ENCODE results near the gene AGXT. TPM values are rescaled to one million over a fixed set of nuclear protein-coding genes. Genes with fewer than 3 reads are reported as not detected.

Gene AGXT
- total RNA-seq, 1 experiment from 2014 or later, result 0.34 TPM

- no peak for TF ChIP-seq SP1 (IDR thresholded peaks at IDR 0.05; ENCODE audit: low read depth)
These were observed 1.6 kb downstream of the AGXT start (continued) for GRCh38 chr2:240869956-240870875.

- ChIA-PET RAD21 (ENCODE audit: low non-redundant PET in 1 of 2, low total read pairs in 2 of 2, uncharacterized antibody in 2 of 2, unreplicated experiment in 2 of 2) (no interaction called here), CTCF (no interaction called here), POLR2A (no interaction called here)
- Histone ChIP-seq H3K4me3 (replicated peaks in 1 of 2; ENCODE audit: low read depth in 1 of 2, low read length in 2 of 2) (no peak overlapping the region), H3K36me3 (ENCODE audit: control insufficient read depth in 1 of 2, insufficient read depth in 2 of 2, low read length in 2 of 2) (no peaks in the 10 kb centered on the region), H4K20me1 (ENCODE audit: insufficient read depth) (no peaks in the 10 kb centered on the region), H3K9me3 (ENCODE audit: control insufficient read depth in 1 of 2, insufficient read depth in 1 of 2, low read depth in 1 of 2, low read length in 2 of 2) (no peaks in the 10 kb centered on the region), H3K9me2 (ENCODE audit: insufficient read depth) (no peaks in the 10 kb centered on the region), H3K9ac (ENCODE audit: low read length) (no peak overlapping the region), H3K79me2 (ENCODE audit: insufficient read depth, low read length) (no peaks in the 10 kb centered on the region), H2AFZ (ENCODE audit: low read depth, low read length, poor library complexity, severe bottlenecking) (no peak overlapping the region), H3K27me3 (ENCODE audit: insufficient read depth, low read length) (no peaks in the 10 kb centered on the region), H3K27ac (ENCODE audit: low read depth, low read length) (no peak overlapping the region), H3K4me2 (ENCODE audit: low read length) (no peak overlapping the region), H3K4me1 (ENCODE audit: control insufficient read depth in 1 of 2, insufficient read depth in 2 of 2, low read length in 2 of 2) (no peaks in the 10 kb centered on the region)
- ATAC-seq, result no peak
- DNase-seq (ENCODE audit: low read depth, low spot score), result no peak
- BruUV-seq (replicated peaks), result no TSS peak
- intact Hi-C loops (cut with micrococcal nuclease), result no loop called here
- TF ChIP-seq ZFX (IDR thresholded peaks at IDR 0.05), result no peak
- no peak for TF ChIP-seq POLR2AphosphoS5 (IDR thresholded peaks at IDR 0.05; ENCODE audit: low read depth, low read length)
- TF ChIP-seq JUND (IDR thresholded peaks at IDR 0.05), result no peak
- TF ChIP-seq CBX3 (IDR thresholded peaks at IDR 0.05; ENCODE audit: low read depth), result no peak
- TF ChIP-seq, protein P1, sequence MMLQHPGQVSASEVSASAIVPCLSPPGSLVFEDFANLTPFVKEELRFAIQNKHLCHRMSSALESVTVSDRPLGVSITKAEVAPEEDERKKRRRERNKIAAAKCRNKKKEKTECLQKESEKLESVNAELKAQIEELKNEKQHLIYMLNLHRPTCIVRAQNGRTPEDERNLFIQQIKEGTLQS (IDR thresholded peaks at IDR 0.05), result no peak
- no peak for TF ChIP-seq EZH2phosphoT487 (IDR thresholded peaks at IDR 0.05; ENCODE audit: borderline replicate concordance)
- no peak for TF ChIP-seq ZNF274 (IDR thresholded peaks at IDR 0.05; ENCODE audit: low read depth, low read length)
- no peak for TF ChIP-seq EGR1 (IDR thresholded peaks at IDR 0.05; ENCODE audit: low read depth)
- TF ChIP-seq, protein P2, sequence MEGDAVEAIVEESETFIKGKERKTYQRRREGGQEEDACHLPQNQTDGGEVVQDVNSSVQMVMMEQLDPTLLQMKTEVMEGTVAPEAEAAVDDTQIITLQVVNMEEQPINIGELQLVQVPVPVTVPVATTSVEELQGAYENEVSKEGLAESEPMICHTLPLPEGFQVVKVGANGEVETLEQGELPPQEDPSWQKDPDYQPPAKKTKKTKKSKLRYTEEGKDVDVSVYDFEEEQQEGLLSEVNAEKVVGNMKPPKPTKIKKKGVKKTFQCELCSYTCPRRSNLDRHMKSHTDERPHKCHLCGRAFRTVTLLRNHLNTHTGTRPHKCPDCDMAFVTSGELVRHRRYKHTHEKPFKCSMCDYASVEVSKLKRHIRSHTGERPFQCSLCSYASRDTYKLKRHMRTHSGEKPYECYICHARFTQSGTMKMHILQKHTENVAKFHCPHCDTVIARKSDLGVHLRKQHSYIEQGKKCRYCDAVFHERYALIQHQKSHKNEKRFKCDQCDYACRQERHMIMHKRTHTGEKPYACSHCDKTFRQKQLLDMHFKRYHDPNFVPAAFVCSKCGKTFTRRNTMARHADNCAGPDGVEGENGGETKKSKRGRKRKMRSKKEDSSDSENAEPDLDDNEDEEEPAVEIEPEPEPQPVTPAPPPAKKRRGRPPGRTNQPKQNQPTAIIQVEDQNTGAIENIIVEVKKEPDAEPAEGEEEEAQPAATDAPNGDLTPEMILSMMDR (IDR thresholded peaks at IDR 0.05 in 2 of 3, conservative IDR thresholded peaks at IDR 0.05 in 1 of 3; ENCODE audit: borderline replicate concordance in 1 of 3, insufficient read depth in 1 of 3, low read depth in 2 of 3, low read length in 2 of 3), result no peak
- no peak for TF ChIP-seq YY1 (IDR thresholded peaks at IDR 0.05; ENCODE audit: extremely low read depth, insufficient replicate concordance, low read depth, low read length)
- TF ChIP-seq RAD21 (IDR thresholded peaks at IDR 0.05; ENCODE audit: low read depth), result no peak
- no peak for TF ChIP-seq ZBTB33 (IDR thresholded peaks at IDR 0.05; ENCODE audit: extremely low read depth, insufficient replicate concordance, low read length)
These were observed 2.7 kb downstream of the AGXT start for GRCh38 chr2:240871071-240871958.
